Activated CD8-positive, alpha-beta T cell treated with anti-CD3 and anti-CD28 coated beads for 36 hours (primary cell): ENCODE measurements around the gene IRF7. TPM values are rescaled to one million over a fixed set of nuclear protein-coding genes. Genes with fewer than 3 reads are reported as not detected.

Experiments used
- ATAC-seq: fragments of 200-7000 bp; cut with Tn5 transposase; one replicate; pipeline ENCODE4 v1.10.0; 2021; ENCODE audit warnings: mild to moderate bottlenecking, moderate library complexity
- CTCF ChIA-PET: fragments of 350-600 bp; sonication (Branson Sonifier 250); formaldehyde crosslinking; loops from one replicate; lab custom pipeline; 2021; ENCODE audit warnings: antibody characterized with exemption; lab: Charles Lee
- POLR2A ChIA-PET: fragments of 350-600 bp; sonication (Branson Sonifier 250); formaldehyde crosslinking; loops from one replicate; lab custom pipeline; 2021; ENCODE audit warnings: antibody characterized with exemption; lab: Charles Lee
- DNase-seq: peaks from one replicate; pipeline ENCODE4 v3.0.0-alpha.2; 2020
- H3K27ac Mint-ChIP-seq: one replicate; pipeline ENCODE4 v1.8.0; 2021; ENCODE audit warnings: mild to moderate bottlenecking, mixed read lengths
- H3K27me3 Mint-ChIP-seq: one replicate; pipeline ENCODE4 v1.8.0; 2021; ENCODE audit warnings: mixed read lengths
- H3K36me3 Mint-ChIP-seq: one replicate; pipeline ENCODE4 v1.8.0; 2021; ENCODE audit warnings: low read depth, mixed read lengths
- H3K4me1 Mint-ChIP-seq: one replicate; pipeline ENCODE4 v1.8.0; 2021; ENCODE audit warnings: low read depth, mixed read lengths
- H3K4me3 Mint-ChIP-seq: one replicate; pipeline ENCODE4 v1.8.0; 2021; ENCODE audit warnings: mild to moderate bottlenecking, moderate library complexity, mixed read lengths
- H3K9me3 Mint-ChIP-seq: one replicate; pipeline ENCODE4 v1.8.0; 2021; ENCODE audit warnings: mixed read lengths
- intact Hi-C: fragments of 100-400 bp; cut with micrococcal nuclease; formaldehyde crosslinking; loops from one replicate; pipeline ENCODE4 v1.10.0; 2022
- total RNA-seq, 2 experiments: library from RNA; stranded (reverse); gene quantifications; one replicate each; pipeline ENCODE4 v1.2.3, GENCODE V29; 2021
- TF ChIP-seq, protein P1 (sequence below): fragments of 200-600 bp; IDR thresholded peaks from one replicate; pipeline ENCODE4 v1.8.0; 2022; ENCODE audit warnings: antibody characterized with exemption, mild to moderate bottlenecking

IRF7 gene
- total RNA-seq, 2 experiments from 2014 or later: 34.6 to 37.5 TPM

GRCh38 chr11:637333-637592 is 21.5 kb upstream of the IRF7 start:
- TF ChIP-seq, protein P1, sequence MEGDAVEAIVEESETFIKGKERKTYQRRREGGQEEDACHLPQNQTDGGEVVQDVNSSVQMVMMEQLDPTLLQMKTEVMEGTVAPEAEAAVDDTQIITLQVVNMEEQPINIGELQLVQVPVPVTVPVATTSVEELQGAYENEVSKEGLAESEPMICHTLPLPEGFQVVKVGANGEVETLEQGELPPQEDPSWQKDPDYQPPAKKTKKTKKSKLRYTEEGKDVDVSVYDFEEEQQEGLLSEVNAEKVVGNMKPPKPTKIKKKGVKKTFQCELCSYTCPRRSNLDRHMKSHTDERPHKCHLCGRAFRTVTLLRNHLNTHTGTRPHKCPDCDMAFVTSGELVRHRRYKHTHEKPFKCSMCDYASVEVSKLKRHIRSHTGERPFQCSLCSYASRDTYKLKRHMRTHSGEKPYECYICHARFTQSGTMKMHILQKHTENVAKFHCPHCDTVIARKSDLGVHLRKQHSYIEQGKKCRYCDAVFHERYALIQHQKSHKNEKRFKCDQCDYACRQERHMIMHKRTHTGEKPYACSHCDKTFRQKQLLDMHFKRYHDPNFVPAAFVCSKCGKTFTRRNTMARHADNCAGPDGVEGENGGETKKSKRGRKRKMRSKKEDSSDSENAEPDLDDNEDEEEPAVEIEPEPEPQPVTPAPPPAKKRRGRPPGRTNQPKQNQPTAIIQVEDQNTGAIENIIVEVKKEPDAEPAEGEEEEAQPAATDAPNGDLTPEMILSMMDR: no peak
- POLR2A ChIA-PET: interaction anchor here (0.8 kb wide), 1 partner anchor 50 kb away, joined by 3 read pairs; no protein-coding TSS in a partner anchor

DNA sequence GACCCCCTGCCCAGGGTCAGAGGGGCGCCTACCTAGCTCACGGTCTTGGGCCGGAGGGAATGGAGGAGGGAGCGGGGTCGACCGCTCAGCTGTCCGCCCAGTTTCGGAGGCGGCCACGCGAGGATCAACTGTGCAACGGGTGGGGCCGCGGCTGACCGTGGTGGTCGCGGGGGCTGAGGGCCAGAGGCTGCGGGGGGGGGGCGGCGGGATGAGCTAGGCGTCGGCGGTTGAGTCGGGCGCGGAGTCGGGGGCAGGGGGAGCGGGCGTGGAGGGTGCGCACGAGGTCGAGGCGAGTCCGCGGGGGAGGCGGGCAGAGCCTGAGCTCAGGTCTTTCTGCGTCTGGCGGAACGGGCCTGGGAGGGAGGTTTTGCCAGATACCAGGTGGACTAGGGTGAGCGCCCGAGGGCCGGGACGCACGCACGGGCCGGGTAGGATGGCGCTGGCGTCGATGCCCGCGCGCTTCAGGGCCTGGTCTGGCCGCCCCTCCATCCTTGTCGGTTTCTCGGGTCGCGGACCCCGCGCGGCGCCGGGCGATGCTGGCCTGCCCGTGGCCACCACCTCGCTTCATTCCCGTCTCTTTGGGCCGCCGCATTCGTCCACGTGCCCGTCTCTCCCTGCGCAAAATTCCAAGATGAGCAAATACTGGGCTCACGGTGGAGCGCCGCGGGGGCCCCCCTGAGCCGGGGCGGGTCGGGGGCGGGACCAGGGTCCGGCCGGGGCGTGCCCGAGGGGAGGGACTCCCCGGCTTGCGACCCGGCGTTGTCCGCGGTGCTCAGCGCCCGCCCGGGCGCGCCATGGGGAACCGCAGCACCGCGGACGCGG is 21.0 kb upstream of the IRF7 start, which contains the start of gene DRD4:
DRD4 (plus strand) TSS at position 759 of the 822 bp plus-strand sequence; CDS start at position 795, 36 bp downstream.
- peak within 1 kb of the TSS; percentile 7 for H3K4me3 Mint-ChIP-seq
- peaks cover 17% of the 10 kb centered on the region for H3K4me1 Mint-ChIP-seq
- no peaks in the 10 kb centered on the region for H3K9me3 Mint-ChIP-seq
- ChIA-PET CTCF (no interaction called here), POLR2A (interaction anchor here (0.6 to 0.7 kb wide), 2 partner anchors 69 to 139 kb away, joined by 3 read pairs; no protein-coding TSS in a partner anchor)
- TF ChIP-seq, protein P1: no peak
- peaks cover 2% of the 10 kb centered on the region for H3K36me3 Mint-ChIP-seq
- intact Hi-C loops: no loop called here
- no peak for DNase-seq
- H3K27ac Mint-ChIP-seq: no peak within 1 kb of the TSS
- H3K27me3 Mint-ChIP-seq: peaks cover 31% of the 10 kb centered on the region
- ATAC-seq: peak; percentile 11

More at GRCh38 chr11:637333-637592, 21.5 kb upstream of the IRF7 start:
- Mint-ChIP-seq H3K9me3 (no peaks in the 10 kb centered on the region), H3K27ac (no peak overlapping the region), H3K4me1 (peaks cover 17% of the 10 kb centered on the region), H3K36me3 (peaks cover 2% of the 10 kb centered on the region), H3K27me3 (peaks cover 31% of the 10 kb centered on the region), H3K4me3 (peak overlapping the region; percentile 7)
- intact Hi-C loops: no loop called here
- CTCF ChIA-PET: interaction anchor here (1.1 kb wide), 1 partner anchor 9 kb away, joined by 4 read pairs; no protein-coding TSS in a partner anchor
- ATAC-seq (no peak), DNase-seq (no peak)

DNA sequence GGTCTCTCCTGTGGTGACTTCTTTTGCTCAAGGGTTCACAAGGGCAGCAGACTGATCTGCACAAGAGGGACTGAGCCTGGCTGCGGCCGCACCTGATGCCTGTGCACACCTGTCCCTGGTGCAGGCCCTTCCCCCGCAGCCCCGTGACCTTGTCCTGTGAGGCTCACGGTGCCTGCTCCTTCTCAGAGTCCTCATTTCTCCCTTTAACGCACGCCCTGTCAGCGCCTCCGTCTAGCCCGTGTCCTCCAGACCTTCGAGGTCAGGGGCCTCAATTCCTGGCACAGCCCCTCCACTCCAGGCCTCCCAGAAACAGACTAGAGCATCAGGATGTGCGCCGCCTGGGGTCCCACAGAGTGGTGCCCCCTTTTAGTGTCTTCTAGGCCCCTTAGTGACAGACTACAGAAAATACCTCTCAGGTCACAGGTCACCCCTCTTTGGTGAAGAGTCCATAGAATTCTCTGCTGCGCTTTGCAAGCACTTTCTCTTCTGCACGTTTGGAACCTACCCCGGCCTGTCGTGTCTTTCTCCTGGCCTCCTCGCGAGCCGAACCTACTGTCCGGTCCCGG is 20.3 kb upstream of the IRF7 start:
- ATAC-seq: no peak
- H3K4me3 Mint-ChIP-seq: no peak overlapping the region
- TF ChIP-seq, protein P1: no peak
- peaks cover 17% of the 10 kb centered on the region for H3K4me1 Mint-ChIP-seq
- DNase-seq: no peak
- no peak overlapping the region for H3K27ac Mint-ChIP-seq
- H3K27me3 Mint-ChIP-seq: peaks cover 31% of the 10 kb centered on the region
- intact Hi-C loops: no loop called here
- H3K9me3 Mint-ChIP-seq: no peaks in the 10 kb centered on the region
- H3K36me3 Mint-ChIP-seq: peaks cover 2% of the 10 kb centered on the region
- ChIA-PET CTCF (no interaction called here), POLR2A (interaction anchor here (0.6 to 0.7 kb wide), 2 partner anchors 68 to 139 kb away, joined by 3 read pairs; no protein-coding TSS in a partner anchor)

DNA sequence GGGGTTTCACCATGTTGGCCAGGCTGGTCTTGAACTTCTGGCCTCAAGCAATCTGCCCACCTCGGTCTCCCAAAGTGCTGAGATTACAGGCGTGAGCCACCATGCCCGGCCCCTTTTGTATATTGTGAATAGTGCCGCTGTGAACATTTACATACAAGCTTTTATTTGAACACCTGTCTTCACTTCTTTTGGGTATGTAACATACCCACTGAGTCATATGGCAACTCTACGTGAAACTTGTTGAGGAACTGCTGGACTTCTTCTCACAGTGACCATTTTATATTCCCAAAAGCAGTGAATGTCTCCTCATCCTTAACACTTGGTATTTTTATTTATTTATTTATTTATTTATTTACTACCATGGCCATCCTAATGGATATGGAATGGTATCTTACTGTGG is 15.1 kb upstream of the IRF7 start:
- Mint-ChIP-seq H3K4me3 (no peak overlapping the region), H3K36me3 (peaks cover 2% of the 10 kb centered on the region), H3K27ac (no peak overlapping the region), H3K4me1 (peaks cover 22% of the 10 kb centered on the region), H3K27me3 (peaks cover 25% of the 10 kb centered on the region), H3K9me3 (no peaks in the 10 kb centered on the region)
- CTCF ChIA-PET: no interaction called here
- DNase-seq (no peak), ATAC-seq (no peak)
- TF ChIP-seq, protein P1: no peak
- POLR2A ChIA-PET: interaction anchor here (1.3 kb wide), 1 partner anchor 19 kb away, joined by 3 read pairs; no protein-coding TSS in a partner anchor
- intact Hi-C loops: no loop called here

GRCh38 chr11:629237-629583 is 13.5 kb upstream of the IRF7 start:
- H3K4me1 Mint-ChIP-seq: peaks cover 22% of the 10 kb centered on the region
- ATAC-seq (peak; percentile 49), DNase-seq (peak; percentile 49)
- H3K27me3 Mint-ChIP-seq: peaks cover 21% of the 10 kb centered on the region
- POLR2A ChIA-PET: no interaction called here
- CTCF ChIA-PET: no interaction called here
- intact Hi-C loops: no loop called here
- H3K27ac Mint-ChIP-seq: peak overlapping the region; percentile 60
- TF ChIP-seq, protein P1: no peak
- no peaks in the 10 kb centered on the region for H3K9me3 Mint-ChIP-seq
- H3K4me3 Mint-ChIP-seq: peak overlapping the region; percentile 33
- peaks cover 2% of the 10 kb centered on the region for H3K36me3 Mint-ChIP-seq
